DMS153 treated with DMSO at 0.1 percent for 48 hours (cell line): ENCODE data around the gene LIMS2.

ENCODE experiments used
- DNase-seq: peaks from one replicate; lab custom pipeline; 2025; ENCODE audit not compliant: unreplicated experiment; lab: John Stamatoyannopoulos, UW

The LIMS2 gene

DNA sequence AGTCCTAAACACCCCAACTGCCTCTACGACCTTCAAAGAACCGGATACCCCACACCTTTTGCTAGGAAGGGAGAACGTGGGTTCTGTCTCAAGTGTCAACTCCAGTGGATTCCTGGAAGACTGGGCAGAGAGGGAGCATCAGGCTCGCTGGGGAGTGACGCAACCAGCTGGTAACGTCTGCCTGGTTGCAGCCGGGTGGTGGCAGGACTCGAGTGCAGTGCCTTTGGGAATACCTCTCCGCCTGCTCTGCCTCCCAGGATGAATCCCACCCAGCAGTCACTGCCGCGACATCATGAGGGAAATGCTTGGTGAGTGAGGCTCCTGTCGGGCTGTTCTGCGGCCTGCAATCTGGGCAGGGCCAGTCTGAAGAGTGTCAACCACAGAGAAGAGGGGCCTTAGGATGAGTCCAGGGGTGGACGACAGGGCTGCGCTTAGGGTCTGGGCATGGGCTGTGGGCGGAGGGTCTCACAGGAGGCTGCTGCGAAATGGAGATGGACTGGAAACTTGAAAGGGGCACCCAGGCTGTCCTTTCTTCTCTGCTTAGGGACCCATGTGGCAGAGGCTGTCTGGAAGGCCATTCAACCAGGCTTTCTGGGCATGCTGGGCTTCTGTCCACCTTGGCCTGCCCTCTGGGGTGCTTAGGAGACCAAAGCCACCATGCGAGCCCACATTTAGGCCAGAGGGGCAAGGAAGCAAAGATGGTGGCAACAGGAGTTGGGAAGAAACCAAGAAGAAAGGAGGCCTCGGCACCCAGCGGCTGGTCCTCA is 16.5 kb downstream of the LIMS2 start:
- DNase-seq: no peak

DNA sequence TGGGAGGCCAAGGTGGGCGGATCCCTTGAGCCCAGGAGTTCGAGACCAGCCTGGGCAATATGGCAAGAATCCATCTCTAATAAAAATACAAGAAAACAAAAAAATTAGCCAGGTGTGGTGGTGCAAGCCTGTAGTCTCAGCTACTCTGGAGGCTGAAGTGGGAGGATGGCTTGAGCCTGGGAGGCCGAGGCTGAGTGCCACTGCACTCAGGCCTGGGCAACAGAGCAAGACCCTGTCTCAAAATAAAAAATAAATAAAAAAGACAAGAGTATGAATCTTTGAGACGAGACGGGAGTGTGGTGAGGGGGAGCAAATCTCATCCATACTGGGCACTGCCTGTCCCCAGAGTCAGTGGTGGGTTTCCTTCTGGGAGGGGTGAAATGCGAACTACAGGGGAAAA is 17.2 kb downstream of the LIMS2 start:
- no peak for DNase-seq

DNA sequence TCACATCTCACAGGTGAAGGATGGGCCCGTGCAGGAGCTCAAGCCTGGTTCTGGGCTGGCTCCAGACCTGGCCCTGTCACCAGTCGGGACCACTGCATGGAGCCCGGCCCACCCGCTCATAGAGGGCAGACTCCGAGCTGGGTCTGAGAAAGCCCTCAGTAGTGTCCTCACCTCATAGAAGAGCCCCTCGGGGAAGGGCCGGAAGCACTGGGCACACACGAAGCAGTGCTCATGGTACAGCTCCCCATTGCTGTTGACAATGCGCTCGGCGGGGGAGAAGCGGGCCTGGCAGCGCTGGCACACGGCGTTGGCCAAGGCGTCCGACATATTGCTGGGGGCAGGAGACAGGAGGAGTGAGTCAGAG is 18.1 kb downstream of the LIMS2 start:
- DNase-seq: no peak

DNA sequence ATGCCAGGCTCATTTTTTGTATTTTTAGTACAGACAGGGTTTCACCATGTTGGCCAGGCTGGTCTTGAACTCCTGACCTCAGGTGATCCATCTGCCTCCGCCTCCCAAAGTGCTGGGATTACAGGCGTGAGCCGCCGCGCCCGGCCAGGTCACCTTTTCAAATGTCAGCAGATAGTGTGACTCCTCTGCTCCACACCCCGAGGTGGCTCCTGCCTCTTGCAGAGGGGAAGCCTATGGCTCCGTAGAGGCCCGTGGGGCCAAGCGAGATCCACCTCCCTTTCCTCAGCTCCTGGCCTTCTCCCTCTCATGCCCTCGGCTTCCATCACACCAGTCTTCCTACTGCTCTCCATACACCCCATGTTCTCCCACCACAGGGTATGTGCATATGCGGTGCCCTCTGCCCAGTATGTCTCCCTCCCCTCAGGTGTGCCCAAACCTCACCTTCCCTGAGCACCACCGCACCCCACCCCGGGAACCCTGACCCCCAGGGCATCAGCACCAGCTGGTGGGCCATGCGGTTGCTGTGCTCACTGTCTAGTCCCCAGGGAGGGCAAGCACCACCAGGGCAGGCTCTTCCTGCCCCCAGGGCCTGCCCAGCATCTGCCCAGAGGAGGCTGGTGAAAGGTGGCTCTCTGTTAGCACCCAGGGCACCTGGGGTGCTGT is 18.6 kb downstream of the LIMS2 start:
- DNase-seq: no peak

DNA sequence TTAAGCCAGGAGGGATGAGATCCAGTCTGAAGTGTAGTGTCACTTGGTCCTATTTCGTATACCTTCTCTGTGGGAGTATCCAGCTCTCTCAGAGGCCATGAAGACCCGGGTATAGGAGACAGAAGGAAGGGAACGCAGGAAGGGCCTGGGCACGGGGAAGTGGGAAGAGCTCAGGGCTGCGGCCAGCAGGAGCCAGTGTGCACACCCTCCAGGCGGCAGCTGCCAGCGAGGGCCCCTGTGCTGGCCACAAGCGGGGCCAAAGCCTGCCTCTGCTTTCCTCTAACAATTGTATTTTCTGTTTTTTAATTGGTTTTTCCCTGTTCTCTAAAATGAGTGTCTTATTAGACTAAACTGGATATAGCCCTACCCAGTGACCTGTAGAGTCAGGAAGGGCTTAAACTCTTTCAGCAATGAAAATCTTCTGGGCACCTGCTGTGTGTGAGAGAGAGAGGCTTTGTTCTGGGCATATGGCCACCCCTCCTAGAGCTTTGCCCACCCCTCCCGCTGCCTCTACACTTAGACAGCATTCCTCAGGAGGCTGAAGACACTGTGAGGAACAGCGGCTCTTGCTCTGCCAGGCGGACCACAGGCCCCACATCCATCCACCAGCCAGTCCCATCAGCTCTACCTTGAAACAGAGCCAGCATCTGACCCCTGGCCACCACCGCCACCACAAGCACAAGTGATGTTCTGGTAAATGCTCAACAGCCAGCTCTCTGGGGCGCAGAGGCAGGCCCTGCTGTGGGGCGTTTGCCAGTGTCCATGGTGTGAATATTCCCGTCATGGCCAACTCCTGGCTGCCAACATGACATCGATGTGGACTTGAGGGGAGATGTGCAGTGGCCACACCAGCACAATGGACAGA is 19.9 kb downstream of the LIMS2 start:
- DNase-seq: no peak

DNA sequence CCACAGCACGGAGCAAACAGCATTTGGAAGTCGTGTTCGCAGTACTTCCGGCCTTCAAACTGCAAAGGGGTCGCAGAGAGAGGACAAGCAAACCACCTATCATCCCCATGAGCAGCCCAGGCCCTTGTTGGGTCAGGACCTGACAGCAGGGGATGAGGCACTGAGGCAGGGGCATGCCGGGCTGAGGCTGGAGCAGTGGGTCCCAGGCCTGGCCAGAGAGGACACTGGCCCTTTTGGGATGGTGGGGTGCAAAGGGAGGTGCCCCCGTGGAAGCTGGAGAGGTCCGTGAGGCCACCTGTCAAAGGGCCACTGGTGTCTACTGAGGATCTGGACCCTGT is 20.5 kb downstream of the LIMS2 start:
- no peak for DNase-seq

DNA sequence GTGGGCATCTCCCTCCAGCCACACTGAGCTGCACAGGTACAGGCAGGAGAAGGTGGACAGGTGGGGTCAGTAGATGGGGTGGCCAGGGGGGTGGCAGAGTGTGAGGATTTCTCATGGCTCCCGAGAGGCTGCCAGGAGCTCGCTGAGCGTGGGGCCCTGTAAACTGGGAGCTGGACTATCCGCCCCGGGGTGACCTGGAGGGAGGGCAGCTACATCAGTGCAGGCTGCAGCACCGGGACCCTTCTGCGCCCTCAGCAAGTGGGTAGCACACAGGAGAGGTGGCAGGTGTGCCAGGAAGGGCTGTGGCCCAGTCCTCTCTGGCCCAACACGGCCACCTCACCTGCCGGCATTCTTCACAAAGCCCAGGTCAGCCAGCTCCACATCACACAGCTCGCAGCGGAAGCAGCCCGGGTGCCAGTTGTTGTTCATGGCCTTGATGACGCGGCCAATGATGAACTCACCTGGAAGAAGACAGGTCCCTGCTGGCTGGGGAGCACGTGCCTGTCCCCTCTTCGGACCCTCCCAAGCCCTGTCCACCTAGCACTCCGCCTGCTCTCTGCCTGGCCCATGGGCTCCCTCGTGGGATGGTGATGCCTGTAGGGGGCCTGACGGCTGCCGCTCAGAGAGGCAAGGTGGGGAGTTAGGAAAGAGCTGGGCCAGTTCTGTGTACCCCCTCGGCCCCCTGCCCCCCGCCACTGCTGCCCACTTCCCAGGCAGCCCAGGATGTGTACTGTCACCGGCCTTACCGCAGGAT is 21.1 kb downstream of the LIMS2 start:
- no peak for DNase-seq

DNA sequence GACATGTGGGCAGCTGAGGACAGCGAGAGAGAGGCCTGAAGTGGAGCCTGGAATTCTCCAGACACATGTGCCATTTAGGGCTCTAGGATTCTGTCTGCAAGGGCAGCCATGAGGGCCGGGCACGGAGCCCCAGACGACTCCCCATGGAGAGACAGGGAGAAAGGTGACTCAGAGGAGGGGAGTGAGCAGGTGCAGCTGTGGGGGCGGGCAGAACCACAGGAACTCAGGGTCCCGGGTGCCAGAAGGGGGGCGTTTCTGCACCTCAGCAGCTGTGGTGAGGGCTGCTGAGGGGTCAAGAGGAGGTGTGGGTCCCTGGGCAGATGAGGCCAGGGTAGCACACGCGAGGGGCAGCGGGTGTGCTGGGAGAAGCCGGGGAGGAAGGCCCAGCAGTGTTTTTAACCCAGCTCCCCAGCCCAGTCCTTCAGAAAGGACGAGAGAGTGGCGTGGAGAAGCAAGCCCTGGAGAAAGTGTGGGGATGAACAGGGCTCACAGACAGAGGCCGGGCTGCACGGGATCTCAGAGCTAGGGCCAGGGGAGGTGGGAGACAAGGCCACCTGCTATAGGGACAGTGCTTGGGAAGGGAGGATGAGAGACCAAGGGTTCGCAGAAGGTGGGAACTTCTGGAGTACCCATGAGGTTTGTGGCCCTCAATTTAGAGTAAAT is 21.8 kb downstream of the LIMS2 start:
- DNase-seq: no peak

DNA sequence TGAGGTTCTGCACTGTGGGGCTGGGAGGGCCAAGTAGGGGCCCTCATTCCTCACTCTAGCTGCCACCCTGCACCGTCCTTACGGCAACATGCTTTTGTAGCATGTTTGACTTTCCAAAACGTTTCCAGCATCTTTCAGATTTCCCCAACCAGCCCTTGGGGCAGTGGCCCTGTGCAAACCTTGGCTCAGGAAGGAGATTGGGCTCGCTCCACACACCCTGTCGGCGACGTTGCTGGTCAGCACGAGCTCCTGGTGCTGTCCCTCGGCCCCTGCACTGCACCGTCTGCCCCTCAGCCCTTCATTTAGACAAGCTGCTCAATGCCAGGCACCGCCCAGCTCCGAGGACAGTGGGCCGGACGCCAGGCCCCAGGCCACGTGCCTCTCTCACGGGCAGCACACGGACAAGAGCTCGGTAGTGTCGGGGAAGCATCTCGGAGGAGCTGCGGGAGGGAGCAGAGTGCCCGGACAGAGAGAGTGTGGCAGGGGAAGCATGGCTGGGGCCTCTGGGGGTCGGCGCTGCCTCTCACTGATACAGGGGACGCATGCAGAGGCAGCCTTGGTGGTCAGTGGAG is 22.5 kb downstream of the LIMS2 start:
- no peak for DNase-seq

DNA sequence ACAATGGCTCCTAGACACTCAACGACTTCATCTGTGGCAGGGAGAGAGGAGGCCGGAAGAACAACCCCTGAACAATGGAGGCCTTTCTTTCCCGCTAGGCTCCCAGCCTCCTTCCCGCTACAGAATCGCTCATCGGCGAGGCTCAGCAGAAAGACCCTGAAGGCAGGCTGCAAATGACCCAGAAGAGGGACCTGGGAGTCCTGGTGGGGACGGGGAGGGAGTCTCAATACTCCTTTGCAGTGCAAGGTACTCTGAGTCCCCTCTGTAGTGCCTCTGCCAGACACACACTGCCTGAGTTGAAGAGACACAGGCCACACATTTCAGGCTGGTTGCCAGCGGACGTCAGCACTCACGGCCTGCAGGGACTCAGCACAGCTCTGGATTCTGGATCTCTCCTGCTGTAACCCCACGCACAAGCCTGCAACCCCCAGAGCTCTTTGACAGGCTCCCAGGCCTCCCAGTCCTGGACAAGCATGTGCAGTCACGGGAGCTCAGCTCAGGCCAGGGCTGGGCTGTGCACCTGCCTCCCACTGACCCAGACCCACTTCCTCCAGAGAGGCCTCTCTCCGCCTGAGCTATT is 23.3 kb downstream of the LIMS2 start:
- DNase-seq: no peak

DNA sequence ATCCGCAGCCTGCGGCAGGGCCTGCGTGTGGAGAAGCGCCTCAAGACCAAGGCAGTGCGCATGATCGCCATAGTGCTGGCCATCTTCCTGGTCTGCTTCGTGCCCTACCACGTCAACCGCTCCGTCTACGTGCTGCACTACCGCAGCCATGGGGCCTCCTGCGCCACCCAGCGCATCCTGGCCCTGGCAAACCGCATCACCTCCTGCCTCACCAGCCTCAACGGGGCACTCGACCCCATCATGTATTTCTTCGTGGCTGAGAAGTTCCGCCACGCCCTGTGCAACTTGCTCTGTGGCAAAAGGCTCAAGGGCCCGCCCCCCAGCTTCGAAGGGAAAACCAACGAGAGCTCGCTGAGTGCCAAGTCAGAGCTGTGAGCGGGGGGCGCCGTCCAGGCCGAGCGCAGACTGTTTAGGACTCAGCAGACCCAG is 23.9 kb downstream of the LIMS2 start:
- DNase-seq: no peak

DNA sequence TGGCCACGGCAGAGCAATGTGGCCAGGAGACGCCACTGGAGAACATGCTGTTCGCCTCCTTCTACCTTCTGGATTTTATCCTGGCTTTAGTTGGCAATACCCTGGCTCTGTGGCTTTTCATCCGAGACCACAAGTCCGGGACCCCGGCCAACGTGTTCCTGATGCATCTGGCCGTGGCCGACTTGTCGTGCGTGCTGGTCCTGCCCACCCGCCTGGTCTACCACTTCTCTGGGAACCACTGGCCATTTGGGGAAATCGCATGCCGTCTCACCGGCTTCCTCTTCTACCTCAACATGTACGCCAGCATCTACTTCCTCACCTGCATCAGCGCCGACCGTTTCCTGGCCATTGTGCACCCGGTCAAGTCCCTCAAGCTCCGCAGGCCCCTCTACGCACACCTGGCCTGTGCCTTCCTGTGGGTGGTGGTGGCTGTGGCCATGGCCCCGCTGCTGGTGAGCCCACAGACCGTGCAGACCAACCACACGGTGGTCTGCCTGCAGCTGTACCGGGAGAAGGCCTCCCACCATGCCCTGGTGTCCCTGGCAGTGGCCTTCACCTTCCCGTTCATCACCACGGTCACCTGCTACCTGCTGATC is 24.4 kb downstream of the LIMS2 start:
- no peak for DNase-seq

DNA sequence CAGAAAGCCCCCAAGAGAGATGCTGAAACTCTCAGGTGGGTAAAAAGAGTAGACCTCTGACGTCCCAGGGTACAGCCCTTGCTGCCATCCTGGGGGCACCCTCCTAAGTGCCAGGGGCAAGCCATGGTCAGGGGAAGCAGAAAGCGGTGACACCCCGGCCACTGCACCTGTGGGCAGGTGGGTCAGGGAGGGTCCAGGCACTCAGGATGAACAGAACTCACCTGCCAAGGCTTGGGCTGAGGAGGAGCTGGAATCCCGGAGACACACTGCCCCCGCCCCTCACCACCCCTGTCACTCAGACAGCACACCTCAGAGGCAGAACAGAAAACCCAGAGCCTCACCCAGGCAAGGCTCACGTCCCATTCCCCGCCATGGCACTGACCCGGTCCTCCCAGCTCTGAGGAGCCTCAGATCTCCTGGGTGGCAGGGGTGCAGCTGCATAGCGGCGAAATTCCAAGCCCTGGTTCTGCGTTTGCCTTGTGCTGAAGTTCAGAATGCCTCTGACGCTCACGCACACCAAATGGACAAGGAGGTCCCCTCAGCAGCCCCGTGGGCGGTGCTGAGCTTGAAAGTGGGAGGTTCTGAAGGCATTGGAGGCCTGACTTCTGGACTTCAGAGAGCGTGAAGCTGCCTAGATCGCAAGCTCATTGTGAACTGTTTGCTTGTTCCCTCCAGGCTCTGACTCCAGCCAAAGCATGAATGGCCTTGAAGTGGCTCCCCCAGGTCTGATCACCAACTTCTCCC is 25.1 kb downstream of the LIMS2 start:
- DNase-seq: no peak

DNA sequence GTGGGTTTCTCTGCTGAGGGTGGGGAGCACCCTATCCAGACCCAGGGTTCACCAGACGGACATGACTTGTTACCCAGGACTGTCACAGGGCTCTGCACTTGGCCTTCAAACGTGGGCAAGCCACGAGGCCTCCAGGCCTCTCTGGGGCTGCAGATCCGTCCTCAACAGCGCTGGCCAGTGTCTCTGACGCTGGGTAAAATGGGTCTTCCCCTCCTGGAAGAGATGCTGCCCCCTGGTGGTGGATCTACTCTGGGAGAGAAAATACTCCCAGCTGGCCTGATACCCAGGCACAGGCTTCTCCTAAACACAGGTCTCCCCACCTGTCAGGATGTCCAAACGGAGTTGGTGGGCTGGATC is 25.7 kb downstream of the LIMS2 start:
- DNase-seq: peak; percentile 69

DNA sequence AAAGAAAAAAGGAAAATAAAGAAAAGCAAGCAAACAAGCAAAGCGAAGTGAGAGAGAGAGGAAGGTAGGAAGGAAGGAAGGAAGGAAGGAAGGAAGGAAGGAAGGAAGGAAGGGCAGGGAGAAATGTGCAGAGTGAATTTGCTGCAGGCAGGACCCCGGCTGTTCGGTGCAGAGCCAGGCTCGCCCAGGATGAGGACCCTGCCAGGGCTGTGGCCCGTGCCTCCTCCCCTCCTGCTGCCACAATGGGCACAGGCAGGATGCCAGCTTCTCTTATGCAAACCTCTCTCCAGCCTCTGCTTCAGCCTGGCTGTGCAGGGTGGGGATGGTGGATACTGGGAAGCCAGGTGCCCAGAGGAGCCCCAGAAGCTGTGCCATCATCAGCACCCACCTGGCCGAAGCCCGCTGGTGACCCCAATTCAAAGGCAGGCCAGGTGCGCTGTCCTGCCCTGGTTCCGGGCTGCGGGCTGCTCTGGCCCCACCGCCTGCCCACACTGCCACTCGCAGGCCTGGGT is 26.2 kb downstream of the LIMS2 start:
- peak; percentile 33 for DNase-seq

DNA sequence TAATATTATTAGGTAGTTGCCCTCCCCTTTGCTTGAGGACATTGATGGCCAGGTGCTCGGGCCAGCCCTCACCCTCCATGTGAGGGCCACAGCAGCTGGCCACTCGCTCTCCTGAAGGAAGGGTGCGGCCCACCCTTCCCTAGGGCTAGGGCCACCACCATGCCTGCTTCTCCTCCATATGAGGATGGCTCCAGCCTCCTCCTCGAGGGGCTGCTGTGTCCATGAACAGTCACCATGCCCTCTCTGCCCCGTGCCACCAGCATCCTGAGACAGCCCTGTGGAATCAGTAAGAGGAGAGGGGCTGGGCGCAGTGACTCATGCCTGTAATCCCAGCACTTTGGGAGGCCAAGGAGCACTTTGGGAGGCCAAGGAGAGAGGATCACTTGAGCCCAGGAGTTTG is 27.0 kb downstream of the LIMS2 start:
- DNase-seq: no peak

DNA sequence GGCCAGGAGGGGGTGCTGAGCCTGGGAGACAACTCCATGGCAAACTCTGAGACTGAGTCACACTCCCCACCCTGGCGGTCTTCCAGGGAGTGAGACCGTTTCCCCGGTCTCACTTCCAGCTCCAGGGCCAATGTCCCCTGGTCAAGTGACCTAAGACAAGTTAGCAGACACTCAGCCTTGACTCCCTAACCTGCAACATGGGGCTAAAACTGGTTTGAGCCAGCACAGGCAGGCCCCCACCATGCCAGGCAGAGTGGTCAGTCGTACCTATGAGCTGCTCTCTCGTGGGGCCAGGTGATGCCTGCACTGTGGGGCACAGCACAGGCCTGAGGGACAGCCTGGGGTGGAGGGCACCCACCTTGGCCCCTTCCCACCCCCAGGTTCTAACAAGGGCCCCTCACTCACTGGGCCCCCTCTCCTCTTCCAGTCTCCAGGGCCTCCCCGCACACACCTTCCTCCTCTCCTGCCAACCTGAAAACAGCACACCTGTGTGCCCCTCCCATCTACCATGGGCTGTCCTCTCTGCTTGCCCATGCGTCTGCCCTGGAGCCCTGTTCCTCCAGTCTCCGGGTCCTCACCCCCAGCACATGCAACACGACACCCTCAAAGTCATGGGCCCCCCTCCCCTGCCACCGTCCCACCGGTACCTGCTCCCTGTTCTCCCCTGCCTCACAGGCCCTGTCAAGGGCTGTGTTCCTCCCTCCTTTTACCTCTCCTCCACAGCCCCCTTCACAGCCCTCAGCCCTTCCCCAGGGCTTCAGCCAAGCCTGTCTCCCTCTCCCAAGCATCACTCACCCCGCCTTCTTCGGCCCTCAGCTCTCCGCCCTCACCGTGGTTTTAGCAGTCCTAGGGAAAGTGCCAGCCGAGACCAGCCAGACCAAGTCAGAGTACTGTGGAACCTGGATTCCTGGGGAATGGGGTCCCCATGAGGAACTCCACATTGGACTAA is 27.8 kb downstream of the LIMS2 start:
- DNase-seq: no peak
